NCI-H1417 treated with DMSO at 0.1 percent for 48 hours (cell line): ENCODE results near the gene CDC25C.

Source experiments
- DNase-seq: peaks from one replicate; lab custom pipeline; 2025; lab: John Stamatoyannopoulos, UW

Gene CDC25C

DNA sequence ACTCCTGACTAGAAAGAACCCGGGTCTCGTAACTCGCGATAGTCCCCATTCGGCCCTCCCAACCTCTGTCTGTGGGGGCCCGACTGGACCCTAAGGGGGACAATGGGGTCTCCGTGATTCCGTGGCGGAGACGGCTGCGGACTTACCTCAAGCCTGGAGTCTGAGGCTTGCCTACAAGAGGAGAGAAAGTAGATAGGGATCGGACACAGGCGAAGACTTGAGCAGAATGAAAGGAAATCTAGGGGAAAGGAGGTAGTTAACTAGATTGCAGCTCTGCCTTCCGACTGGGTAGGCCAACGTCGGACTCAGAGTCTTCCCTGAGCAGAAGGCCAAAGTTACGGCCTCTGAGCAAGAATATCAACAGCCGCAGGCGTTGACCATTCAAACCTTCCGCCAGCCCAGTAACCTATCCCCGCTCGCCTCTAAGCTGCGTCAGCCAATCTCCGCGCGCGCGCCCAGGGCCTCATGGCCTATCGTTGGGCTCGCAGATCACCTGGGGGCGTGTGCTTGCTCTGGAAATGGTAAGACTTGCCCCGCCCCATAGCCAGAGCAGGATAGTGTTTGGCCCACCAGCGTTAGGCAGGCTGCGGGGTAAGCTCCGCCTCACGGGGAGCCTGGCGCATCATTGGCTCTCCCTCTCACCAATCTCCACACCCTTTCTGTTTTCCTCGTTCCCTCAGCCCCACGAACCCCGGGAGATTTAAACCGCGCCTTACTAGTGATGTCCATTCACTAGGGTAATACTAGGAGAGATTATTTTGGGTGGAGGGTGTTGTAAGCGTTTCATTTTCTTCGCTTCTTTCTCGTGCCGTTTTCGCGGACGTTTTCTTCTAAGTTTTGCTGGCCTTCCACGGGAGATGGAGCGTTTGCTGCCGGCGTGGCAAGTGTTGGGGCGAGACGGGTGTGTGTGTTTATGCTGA lies at the start of gene CDC25C:
TSS of gene CDC25C (minus strand) at position 356 of the 920 bp plus-strand sequence. CDS start 624 bp downstream, outside the sequence.
- DNase-seq, result peak; percentile 90

DNA sequence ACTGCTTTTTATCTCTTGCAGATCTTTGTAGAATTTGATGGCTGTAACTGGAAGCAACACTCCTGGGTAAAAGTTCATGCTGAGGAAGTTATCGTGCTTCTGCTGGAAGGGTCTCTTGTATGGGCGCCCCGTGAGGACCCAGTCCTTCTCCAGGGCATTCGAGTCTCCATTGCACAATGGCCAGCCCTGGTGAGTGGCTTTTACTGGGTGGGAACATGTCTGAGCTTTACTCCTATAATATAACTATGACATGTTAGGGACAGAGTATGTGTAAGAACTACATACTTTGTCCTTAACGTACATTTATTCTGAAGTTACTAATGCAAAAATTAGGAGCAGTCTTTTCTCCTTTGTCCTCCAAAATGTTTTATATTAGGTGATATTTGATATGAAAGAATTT lies 41.0 kb upstream of the CDC25C start:
- DNase-seq, result no peak

DNA sequence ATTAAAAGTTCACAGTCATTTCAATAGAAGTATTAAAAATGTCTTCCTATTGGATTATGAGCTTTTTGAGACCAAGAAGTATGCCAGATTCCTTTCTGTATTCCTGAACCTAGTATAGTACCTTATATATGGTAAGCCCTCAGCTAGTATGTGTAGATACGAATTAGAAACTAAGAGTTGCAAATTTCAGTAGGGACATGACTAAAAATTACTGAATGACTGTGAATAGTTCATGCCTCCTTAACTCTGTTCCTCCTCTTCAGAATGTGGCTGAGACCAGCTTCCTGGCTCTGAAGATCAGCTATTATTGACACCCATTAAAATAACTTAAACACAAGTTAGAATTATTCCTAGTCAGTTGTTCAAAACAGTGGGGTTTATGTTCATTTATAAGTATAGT lies 40.6 kb upstream of the CDC25C start:
- no peak for DNase-seq

DNA sequence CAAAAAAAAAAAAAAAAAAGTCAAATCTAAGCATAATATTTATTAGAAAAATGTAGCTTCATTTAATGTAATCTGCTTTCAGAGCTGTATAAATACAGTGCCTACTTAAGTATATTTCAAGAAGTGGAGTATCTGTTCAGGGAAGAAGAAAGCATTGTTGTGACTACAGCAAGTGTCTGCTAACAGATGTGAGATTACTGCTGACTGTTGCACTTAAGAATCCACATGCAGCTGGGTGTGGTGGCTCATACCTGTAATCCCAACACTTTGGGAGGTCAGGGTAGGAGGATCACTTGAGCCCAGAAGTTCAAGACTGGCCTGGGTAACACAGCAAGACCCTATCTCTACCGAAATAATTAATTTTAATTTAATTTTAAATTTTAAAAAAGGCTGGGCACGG lies 39.9 kb upstream of the CDC25C start:
- no peak for DNase-seq

DNA sequence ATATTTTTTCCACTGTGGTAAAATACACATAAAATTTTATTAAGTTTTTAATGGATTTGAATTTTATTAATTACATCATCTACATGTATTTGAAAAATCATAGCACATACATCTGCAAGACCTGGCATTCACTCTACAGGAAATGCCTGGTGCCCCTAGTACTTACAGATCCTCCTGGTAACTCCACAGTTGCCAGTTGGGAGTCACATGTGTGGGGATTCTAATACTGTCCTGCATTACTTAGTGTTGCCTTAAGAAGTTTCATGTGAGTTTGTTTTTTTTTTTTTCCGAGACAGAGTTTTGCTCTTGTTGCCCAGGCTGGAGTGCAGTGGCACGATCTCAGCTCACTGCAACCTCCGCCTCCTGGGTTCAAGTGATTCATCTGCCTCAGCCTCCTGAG lies 38.9 kb upstream of the CDC25C start:
- DNase-seq, result no peak

DNA sequence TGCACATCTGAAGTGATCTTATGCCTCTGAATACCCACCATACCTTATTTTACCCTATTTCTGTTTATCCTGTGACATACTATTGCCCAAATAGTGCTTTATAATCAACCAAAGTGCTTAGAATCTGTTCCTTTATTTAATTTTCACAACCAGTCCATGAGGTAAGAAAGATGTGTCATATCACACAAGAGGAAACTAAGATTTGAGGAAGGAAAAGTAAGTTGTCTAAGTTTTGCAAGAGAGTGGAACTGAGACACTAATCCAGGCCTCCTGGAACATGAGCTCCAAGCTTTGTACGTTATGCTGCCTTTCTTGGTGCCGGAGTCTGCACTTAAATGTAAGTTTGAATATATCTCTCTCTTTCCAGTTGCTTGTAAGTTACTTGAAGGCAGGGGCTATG lies 38.1 kb upstream of the CDC25C start:
- no peak for DNase-seq

DNA sequence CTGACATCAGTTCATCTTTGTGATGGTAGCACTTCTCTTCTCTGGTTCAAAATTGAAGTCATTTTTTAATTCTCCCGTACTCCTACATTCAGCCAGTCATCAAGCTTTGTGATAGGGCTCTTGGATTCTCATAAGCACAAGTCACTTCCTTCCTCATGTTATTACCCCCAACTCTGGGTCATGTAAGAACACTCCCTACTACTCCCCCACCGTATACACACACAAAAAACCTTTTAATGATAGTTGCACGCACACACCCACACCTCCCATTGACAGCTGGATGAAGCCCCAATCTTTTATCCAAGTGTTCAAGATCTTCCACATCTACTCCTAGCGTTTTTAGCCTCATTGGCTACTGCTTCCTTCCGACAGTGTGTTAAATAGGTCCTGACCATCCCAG lies 37.7 kb upstream of the CDC25C start:
- DNase-seq, result no peak

DNA sequence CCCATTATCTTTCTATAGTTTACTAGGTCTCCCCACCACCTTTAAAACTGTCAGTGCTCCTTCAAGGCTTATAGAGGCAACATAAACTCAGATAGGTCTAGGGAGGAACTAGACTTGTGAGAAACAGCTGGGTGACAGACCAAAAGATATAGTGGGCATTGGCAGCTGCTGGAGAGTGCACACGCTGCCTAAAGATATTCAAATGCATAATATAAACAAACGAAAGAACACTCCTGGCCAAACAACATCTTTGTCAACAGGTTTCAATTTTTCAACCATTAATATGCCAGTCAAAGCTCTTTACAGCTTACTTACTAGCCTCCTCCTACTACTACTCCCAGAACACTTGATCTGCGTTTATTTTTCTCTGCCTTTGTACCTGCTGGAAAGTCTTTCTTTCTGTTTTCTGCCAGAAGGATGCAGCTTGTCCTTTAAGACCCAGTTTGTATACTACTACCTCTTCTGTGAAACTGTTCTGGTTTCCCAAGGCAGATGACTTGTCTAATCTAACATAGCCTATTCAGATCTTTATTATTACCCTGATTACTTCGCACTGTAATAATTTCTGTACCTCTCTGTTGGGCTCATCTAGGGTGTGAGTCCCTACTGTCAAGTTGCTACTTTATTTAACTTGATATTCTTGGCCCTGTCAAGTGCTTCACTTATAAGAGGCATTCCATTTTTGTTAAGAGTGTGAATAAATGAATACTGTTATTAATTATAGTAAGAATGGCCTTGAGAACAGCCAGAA lies 35.2 kb upstream of the CDC25C start:
- no peak for DNase-seq

DNA sequence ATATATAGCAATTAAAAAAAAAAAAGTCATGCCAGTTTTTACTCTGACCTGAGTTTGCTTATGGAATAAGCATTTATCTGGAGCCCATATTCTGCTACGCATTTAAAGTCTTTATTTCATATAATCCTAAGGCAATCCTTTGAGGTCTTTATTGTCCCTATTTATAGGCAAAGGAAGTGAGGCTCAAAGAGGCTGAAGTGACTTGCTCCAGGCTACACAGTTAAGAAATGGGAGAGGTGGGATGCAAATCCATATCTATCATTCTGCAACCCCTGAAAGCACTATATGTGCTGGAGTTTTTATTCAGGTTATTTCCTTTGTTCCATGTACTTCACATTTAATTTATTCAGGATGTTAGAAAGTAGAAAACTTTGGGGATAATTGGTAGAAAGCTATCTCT lies 33.0 kb upstream of the CDC25C start:
- no peak for DNase-seq

DNA sequence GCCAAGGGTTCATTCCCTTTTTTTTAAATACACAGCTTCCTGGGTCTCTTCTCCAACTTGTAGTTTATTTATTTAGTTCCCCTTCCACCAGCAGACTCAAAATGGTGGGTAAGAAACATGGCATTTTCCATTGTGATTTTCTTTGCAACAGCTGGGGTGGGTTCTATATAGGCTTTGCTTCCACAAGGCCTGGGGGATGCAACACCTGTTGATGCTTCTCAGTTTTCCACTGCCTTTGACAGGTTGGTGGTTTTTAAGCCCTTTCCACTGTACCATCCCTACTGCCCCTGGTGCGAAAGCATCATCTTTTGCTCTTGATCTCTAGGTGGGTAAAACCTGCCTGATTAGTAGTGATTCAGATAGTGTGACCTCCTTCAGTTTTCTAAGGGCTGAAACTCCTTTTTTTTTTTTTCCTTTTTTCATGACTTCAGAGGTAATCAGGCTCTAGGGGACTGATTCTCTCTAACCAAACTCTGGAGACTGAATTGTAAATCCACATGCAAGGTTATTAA lies 29.4 kb upstream of the CDC25C start:
- DNase-seq, result no peak

DNA sequence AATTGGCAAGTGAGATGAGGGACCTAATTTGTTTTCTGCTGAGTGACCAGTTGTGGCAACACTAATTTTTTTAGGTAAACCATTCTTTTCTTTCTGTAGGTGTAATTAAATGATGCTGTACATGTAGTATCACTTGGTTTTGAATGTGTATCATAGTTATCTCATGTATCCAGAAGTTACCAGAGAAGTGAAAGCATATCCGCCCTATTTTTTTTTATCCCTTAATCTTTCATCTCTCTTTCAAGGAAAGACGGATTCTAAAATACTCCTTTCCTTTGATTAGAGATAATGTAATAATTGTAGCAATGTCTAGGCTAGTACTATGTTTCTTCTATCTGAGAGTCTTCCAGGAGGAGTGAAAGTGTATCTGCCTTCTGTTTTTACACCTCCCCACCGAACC lies 28.0 kb upstream of the CDC25C start:
- DNase-seq, result no peak

DNA sequence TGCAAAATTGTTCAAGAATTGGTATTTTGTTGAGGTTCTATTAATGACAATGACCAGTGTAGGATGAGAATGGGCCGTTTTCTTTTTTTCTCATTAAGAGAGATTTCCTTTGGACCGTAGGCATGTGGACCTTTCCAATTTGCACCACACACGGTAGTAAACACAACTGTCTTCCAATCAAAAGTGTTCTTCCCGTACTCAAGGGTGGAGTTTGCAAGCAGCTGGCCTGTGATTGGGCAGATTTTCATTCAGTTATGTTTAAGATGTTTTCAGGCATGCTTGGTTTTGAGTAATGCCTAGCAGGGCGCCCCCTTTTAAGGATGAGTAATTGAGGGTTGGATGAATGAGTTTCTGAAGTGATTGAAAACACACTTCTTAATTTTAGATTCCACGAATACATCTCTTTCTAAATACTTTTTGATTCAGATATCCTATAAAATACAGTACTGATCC lies 23.3 kb upstream of the CDC25C start:
- no peak for DNase-seq

DNA sequence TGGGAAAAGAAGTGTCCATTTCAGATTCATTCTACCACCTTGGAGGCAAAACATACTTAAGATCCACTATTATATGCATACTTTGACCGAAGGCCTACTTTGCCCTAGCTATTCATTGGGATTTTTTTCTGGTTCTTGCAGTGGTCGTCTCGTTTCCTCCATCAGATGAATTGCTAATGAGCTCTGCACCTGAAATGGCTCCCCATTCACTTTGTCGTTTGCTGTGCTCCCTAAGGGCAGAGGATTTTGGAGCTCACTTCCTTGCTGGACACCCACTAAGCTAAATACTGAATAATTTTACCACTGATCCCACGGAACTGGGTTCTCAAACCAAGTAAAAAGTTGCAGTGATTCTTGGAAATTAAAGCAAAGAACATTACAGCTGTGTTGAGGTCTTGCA lies 22.8 kb upstream of the CDC25C start:
- DNase-seq, result no peak

DNA sequence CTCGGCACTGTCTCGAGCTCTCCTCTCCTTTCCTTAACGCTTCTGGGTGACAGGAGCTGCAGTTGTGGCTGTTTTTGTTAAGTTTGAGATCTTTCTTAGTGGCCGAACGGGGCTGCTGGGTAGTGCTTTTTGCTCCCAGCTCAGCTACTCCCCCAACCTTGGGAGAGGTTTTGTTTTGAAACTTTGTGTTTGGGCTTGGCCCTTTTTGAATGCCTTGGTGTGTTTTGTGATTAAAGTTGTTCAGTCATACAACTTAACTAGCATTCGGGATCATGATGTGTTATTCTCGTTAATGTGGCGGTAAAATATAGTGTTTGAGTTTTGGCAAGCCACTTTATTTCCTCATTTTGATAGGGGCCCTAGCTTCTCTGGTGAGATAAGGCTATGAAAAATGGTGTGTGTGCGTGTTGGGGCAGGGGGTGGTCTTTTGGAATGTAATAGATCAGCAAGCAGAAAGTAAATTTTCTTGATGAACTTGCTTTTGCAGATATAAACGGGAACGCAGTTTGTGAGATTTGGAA lies 22.0 kb upstream of the CDC25C start:
- DNase-seq, result no peak

DNA sequence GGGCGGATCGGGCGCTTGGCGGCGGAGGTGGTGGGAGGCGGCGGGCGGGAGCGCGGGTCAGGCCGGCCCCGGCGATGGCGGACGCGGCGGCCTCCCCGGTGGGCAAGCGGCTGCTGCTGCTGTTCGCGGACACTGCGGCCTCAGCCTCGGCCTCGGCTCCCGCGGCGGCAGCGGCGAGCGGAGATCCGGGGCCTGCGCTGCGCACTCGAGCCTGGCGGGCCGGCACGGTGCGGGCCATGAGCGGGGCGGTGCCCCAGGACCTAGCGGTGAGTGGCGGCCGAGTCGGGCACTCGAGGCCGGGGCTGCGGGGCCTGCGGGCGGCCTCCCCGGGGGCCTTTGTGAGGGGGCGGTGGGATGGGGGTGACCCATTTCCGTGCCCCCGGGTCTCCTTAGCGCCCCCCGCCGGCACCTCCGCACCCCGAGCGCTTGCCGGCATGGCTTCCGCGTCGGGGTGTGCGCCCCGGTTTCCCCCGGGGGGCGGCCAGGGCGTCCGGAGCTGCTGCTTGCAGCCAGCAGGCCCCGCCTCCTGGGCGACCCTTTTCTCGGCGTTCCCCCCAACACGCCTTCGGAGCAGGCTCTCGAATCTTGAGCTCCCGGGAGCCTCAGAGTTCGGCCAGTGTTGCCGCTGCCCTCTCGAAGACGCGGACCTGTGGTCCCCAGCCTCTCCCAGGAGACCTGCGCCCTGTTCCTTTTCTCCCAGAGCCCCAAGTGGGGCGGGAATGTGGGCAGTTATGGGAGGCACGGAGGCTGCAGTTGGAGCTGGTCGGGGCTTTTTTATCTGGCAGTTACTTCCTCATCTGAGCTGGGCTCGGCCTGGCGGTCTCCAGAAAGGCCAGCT lies 21.3 kb upstream of the CDC25C start:
- DNase-seq, result no peak

DNA sequence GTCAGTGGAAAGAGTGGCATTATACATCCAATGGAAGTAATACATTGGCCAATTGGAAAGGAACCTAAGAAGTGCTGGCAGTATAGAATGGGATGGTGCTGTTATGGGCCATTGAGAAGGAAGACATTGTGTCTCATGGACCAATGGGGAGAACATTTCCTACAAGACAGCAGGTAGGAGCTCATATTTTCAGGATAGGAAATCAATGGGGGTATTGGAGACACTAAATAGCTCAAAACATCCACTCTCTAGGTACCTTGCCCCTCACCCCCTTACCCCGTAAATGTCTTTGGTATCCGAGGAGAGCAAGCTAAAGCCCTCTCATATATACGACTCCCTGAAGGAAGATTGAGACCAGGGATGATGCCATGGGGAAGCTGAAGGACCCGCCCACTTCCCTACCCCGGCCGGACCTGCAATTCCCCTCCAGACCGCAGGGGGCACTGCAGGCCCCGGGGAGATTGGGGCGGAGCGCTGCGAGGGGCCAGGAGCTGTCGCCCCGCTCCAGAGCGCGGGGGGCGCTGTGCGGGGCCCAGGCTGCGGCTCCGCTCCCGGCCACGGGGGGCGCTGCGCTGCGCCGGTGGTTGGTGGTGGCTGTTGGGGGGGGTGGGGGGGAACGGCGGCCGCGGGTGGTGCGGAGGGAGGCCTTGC lies 20.6 kb upstream of the CDC25C start, which contains the start of gene KDM3B:
TSS of gene KDM3B (plus strand) at position 615 of the 651 bp plus-strand sequence. CDS start 111 bp downstream, outside the sequence.
- peak; percentile 28 for DNase-seq

DNA sequence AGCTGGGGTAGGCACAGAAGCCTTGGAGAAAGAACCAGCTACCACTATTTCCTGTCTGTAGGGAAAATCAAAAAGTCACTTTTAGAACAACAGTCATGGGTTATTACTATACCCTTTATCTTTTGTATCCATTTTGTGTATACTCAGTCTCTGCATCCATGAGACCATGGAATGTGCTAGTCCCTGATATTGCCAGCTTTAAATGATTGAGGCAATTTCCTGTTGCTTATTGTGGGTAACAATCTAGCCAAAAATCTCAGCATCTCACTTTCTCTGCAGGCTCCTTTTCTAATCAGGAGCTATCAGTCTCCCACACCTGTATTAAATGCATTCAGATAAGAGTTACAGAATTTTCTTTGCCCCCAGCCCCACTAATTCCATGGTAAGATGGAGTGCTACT lies 19.9 kb upstream of the CDC25C start:
- DNase-seq, result no peak

DNA sequence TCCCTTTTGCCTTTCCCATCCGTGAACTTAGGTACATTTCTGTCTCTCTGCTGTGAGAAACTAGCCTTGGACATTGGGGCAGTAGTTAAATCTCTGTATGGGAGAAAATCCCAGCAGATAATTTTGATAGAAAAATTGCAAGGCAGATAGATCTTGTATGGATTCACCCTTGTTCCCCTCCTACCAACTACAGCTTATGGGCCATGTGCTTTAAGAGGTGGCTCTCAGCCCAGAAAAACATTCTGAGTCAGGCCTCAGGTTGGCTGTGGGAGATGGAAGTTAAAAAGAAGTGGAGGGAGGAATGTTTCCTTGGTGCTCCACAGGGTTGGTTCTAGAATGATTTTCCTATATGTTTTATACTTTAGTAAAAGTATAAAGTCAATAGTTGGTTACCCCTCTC lies 19.5 kb upstream of the CDC25C start:
- DNase-seq, result no peak

DNA sequence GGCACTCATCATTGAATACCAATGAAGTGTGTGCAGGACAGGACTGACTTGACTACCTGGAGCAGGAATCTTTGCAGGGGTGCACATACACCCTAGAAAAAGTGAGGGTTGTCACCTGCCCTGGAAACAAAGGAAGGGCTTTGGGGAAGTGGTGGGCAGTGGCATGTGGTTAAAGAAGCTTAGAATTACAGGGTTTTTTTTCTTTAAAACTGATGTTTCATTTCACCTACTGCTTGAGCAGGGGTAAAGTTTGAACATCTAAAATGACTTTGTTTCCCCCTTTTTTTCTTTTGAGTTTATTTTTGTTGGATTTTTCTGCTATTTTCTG lies 18.9 kb upstream of the CDC25C start:
- no peak for DNase-seq

DNA sequence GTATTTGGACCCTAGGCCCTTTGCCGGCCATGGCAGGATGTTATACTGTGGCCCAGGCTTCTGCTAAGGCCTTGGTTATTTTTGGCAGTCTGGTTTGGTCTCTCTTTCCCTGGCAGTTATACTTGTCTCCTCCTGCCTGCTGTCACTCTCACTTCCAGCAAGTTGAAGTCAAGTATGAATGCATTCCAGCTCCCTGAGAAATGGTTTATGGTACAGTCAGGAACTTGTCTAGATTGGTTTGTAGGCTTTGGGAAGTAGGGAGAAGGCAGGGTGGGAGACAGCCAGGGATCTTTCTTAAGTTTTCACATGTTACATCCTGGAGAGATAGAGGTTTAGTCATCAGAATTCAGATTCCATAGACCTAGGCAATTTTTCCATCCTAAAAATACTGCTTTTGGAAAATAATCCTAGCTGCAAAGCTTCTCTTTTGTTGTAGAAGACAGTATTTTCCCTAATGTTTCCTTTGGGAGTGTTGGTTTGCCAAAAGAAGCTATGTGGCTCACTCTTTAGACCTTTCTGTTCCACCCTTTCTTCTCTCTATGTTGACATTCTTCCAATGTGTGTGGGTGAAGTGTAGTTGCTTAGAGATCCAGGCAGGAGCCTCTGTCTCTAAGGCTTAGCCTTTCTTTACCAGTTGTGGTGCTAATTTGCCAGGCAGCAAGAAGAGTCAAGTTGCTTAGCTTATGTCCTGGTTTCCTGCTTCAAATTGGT lies 18.4 kb upstream of the CDC25C start:
- DNase-seq, result no peak

DNA sequence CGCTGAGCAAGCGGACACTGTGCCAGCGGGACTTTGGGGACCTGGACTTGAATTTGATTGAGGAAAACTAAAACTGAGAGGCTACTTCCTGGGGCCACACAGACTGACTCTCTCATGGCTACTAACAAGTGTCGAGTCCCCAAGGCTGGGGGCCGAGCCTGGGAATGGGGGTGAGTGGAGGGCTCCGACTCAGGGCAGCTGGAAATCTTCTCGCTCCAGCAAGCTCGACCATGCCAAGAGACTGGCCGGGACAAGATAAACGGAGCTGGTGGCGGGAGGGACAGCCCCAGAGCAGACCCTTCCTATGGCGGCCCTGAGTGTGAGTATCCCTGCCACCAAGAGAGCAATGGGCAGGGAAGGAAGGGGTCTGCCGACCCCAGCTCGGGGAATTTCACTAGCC lies 15.3 kb upstream of the CDC25C start:
- no peak for DNase-seq
